ENCODE measurements around the gene HMCN1.

HMCN1 gene

GRCh38 chr1:186030453-186030852 is 296.3 kb downstream of the HMCN1 start:
- no peak overlapping the region for H3K27ac ChIP-seq
- no peak overlapping the region for H3K4me2 ChIP-seq
- no peaks in the 10 kb centered on the region for H4K20me1 ChIP-seq
- H3K4me3 ChIP-seq = no peak overlapping the region
- no peak for TF ChIP-seq Cebpa-rat (IDR thresholded peaks at IDR 0.05)
- no peaks in the 10 kb centered on the region for H3K4me1 ChIP-seq
- H3K36me3 ChIP-seq = no peaks in the 10 kb centered on the region
- no peaks in the 10 kb centered on the region for H3K27me3 ChIP-seq
- H3K9me3 ChIP-seq = no peaks in the 10 kb centered on the region
- H3K9ac ChIP-seq = no peak overlapping the region

- Histone ChIP-seq H3K4me3 (no peak overlapping the region), H4K20me1 (no peaks in the 10 kb centered on the region), H3K36me3 (no peaks in the 10 kb centered on the region), H3K9ac (no peak overlapping the region), H3K9me3 (no peaks in the 10 kb centered on the region), H3K4me2 (no peak overlapping the region), H3K27ac (no peak overlapping the region), H3K27me3 (no peaks in the 10 kb centered on the region), H3K4me1 (no peaks in the 10 kb centered on the region)
- no peak for TF ChIP-seq Cebpa-rat (IDR thresholded peaks at IDR 0.05)
These were observed 299.7 kb downstream of the HMCN1 start for GRCh38 chr1:186033847-186034271.

- H3K27me3 ChIP-seq = no peaks in the 10 kb centered on the region
- no peaks in the 10 kb centered on the region for H4K20me1 ChIP-seq
- H3K9ac ChIP-seq = no peak overlapping the region
- H3K4me3 ChIP-seq = no peak overlapping the region
- H3K27ac ChIP-seq = no peak overlapping the region
- H3K4me1 ChIP-seq = no peaks in the 10 kb centered on the region
- H3K4me2 ChIP-seq = no peak overlapping the region
- no peaks in the 10 kb centered on the region for H3K36me3 ChIP-seq
- no peak for TF ChIP-seq Cebpa-rat (IDR thresholded peaks at IDR 0.05)
- no peaks in the 10 kb centered on the region for H3K9me3 ChIP-seq
These were observed 308.0 kb downstream of the HMCN1 start for GRCh38 chr1:186042230-186042629.

GRCh38 chr1:186043296-186043695 is 309.1 kb downstream of the HMCN1 start:
- H3K4me1 ChIP-seq = no peaks in the 10 kb centered on the region
- no peak for TF ChIP-seq Cebpa-rat (IDR thresholded peaks at IDR 0.05)
- H4K20me1 ChIP-seq = no peaks in the 10 kb centered on the region
- H3K27ac ChIP-seq = no peak overlapping the region
- H3K4me2 ChIP-seq = no peak overlapping the region
- no peaks in the 10 kb centered on the region for H3K27me3 ChIP-seq
- no peaks in the 10 kb centered on the region for H3K36me3 ChIP-seq
- no peak overlapping the region for H3K4me3 ChIP-seq
- H3K9me3 ChIP-seq = no peaks in the 10 kb centered on the region
- H3K9ac ChIP-seq = no peak overlapping the region

GRCh38 chr1:186044079-186044685 is 310.0 kb downstream of the HMCN1 start:
- H4K20me1 ChIP-seq = no peaks in the 10 kb centered on the region
- no peak overlapping the region for H3K4me3 ChIP-seq
- no peak for TF ChIP-seq Cebpa-rat (IDR thresholded peaks at IDR 0.05)
- H3K9me3 ChIP-seq = no peaks in the 10 kb centered on the region
- no peaks in the 10 kb centered on the region for H3K4me1 ChIP-seq
- H3K27me3 ChIP-seq = no peaks in the 10 kb centered on the region
- H3K36me3 ChIP-seq = no peaks in the 10 kb centered on the region
- H3K4me2 ChIP-seq = no peak overlapping the region
- H3K9ac ChIP-seq = no peak overlapping the region
- H3K27ac ChIP-seq = no peak overlapping the region

GRCh38 chr1:186046437-186047211 is 312.4 kb downstream of the HMCN1 start:
- no peaks in the 10 kb centered on the region for H3K36me3 ChIP-seq
- H3K4me1 ChIP-seq = no peaks in the 10 kb centered on the region
- no peaks in the 10 kb centered on the region for H4K20me1 ChIP-seq
- H3K9me3 ChIP-seq = no peaks in the 10 kb centered on the region
- no peak overlapping the region for H3K4me2 ChIP-seq
- no peak overlapping the region for H3K27ac ChIP-seq
- H3K9ac ChIP-seq = no peak overlapping the region
- H3K4me3 ChIP-seq = no peak overlapping the region
- TF ChIP-seq Cebpa-rat (IDR thresholded peaks at IDR 0.05) = no peak
- H3K27me3 ChIP-seq = no peaks in the 10 kb centered on the region

GRCh38 chr1:186050360-186050759 is 316.2 kb downstream of the HMCN1 start:
- no peak overlapping the region for H3K4me2 ChIP-seq
- no peak for TF ChIP-seq Cebpa-rat (IDR thresholded peaks at IDR 0.05)
- H3K27me3 ChIP-seq = no peaks in the 10 kb centered on the region
- no peak overlapping the region for H3K27ac ChIP-seq
- no peak overlapping the region for H3K4me3 ChIP-seq
- H3K36me3 ChIP-seq = no peaks in the 10 kb centered on the region
- H3K9me3 ChIP-seq = no peaks in the 10 kb centered on the region
- H3K9ac ChIP-seq = no peak overlapping the region
- no peaks in the 10 kb centered on the region for H3K4me1 ChIP-seq
- H4K20me1 ChIP-seq = no peaks in the 10 kb centered on the region

GRCh38 chr1:186054003-186054402 is 319.8 kb downstream of the HMCN1 start:
- no peak for TF ChIP-seq Cebpa-rat (IDR thresholded peaks at IDR 0.05)
- no peaks in the 10 kb centered on the region for H3K4me1 ChIP-seq
- H4K20me1 ChIP-seq = no peaks in the 10 kb centered on the region
- no peaks in the 10 kb centered on the region for H3K9me3 ChIP-seq
- H3K4me3 ChIP-seq = no peak overlapping the region
- H3K27ac ChIP-seq = no peak overlapping the region
- no peaks in the 10 kb centered on the region for H3K36me3 ChIP-seq
- H3K4me2 ChIP-seq = no peak overlapping the region
- H3K27me3 ChIP-seq = no peaks in the 10 kb centered on the region
- no peak overlapping the region for H3K9ac ChIP-seq

- Histone ChIP-seq H3K27ac (no peak overlapping the region), H4K20me1 (no peaks in the 10 kb centered on the region), H3K4me1 (no peaks in the 10 kb centered on the region)
These were observed 320.7 kb downstream of the HMCN1 start for GRCh38 chr1:186054932-186055331.

GRCh38 chr1:186055846-186056245 is 321.7 kb downstream of the HMCN1 start:
- H3K9me3 ChIP-seq = no peaks in the 10 kb centered on the region
- H3K4me2 ChIP-seq = no peak overlapping the region
- no peak overlapping the region for H3K9ac ChIP-seq
- H3K4me3 ChIP-seq = no peak overlapping the region
- TF ChIP-seq Cebpa-rat (IDR thresholded peaks at IDR 0.05) = no peak
- H4K20me1 ChIP-seq = no peaks in the 10 kb centered on the region
- no peak overlapping the region for H3K27ac ChIP-seq
- no peaks in the 10 kb centered on the region for H3K4me1 ChIP-seq
- H3K36me3 ChIP-seq = no peaks in the 10 kb centered on the region
- H3K27me3 ChIP-seq = no peaks in the 10 kb centered on the region

More at GRCh38 chr1:186054932-186055331, 320.7 kb downstream of the HMCN1 start:
- Histone ChIP-seq H3K9me3 (no peaks in the 10 kb centered on the region), H3K4me2 (no peak overlapping the region), H3K9ac (no peak overlapping the region), H3K36me3 (no peaks in the 10 kb centered on the region), H3K4me3 (no peak overlapping the region), H3K27me3 (no peaks in the 10 kb centered on the region)
- TF ChIP-seq Cebpa-rat (IDR thresholded peaks at IDR 0.05) = no peak
